PC-3 (cell line): ENCODE data around the gene PLAAT3. TPM values are rescaled to one million over a fixed set of nuclear protein-coding genes. Genes with fewer than 3 reads are reported as not detected.

Experiments
- ATAC-seq: fragments of 200-7000 bp; cut with Tn5 transposase; 2 replicates; pipeline ENCODE4 v1.9.1; 2020; ENCODE audit warnings: mild to moderate bottlenecking, moderate library complexity
- Bru-seq: library from RNA; stranded (reverse); fragments of 400-500 nt; gene quantifications from one replicate; lab custom pipeline; 2021; lab: Mats Ljungman, UMichigan
- BruChase-seq, 2 experiments: library from RNA; stranded (reverse); fragments of 400-500 nt; gene quantifications; one replicate each; lab custom pipeline; 2021; lab: Mats Ljungman, UMichigan
- BruUV-seq: library from RNA; stranded (reverse); fragments of 400-500 nt; replicated peaks from 2 replicates; lab custom pipeline; 2021; lab: Mats Ljungman, UMichigan
- CTCF ChIA-PET: fragments of 300-600 bp; sonication (Branson Sonifier 250); formaldehyde crosslinking; loops from one replicate; lab custom pipeline; 2022; ENCODE audit warnings: antibody characterized with exemption; lab: Charles Lee
- POLR2A ChIA-PET: fragments of 300-600 bp; sonication (Branson Sonifier 250); formaldehyde crosslinking; loops from one replicate; lab custom pipeline; 2022; ENCODE audit warnings: antibody characterized with exemption; ENCODE audit not compliant: unreplicated experiment; lab: Charles Lee
- DNase-seq: peaks from one replicate; pipeline ENCODE4 v3.0.0-alpha.2; 2015
- H2AFZ ChIP-seq: fragments of 300-600 bp; sonication (generic); 2 replicates; pipeline ENCODE4 v1.6.0; 2016; ENCODE audit warnings: antibody characterized with exemption, low read length
- H3F3A ChIP-seq: fragments of 300-600 bp; sonication (generic); one replicate; pipeline ENCODE4 v1.6.0; 2017; ENCODE audit warnings: antibody characterized with exemption, low read length, control low read depth, mild to moderate bottlenecking; ENCODE audit not compliant: unreplicated experiment
- H3K27ac ChIP-seq: fragments of 300-600 bp; sonication (generic); 2 replicates; pipeline ENCODE4 v1.5.1; 2016; ENCODE audit warnings: mild to moderate bottlenecking, low read length
- H3K27me3 ChIP-seq: fragments of 300-600 bp; sonication (generic); 2 replicates; pipeline ENCODE4 v1.6.1; 2016; ENCODE audit warnings: low read length, mixed read lengths
- H3K36me3 ChIP-seq: fragments of 300-600 bp; sonication (generic); 2 replicates; pipeline ENCODE4 v1.6.1; 2016; ENCODE audit warnings: low read depth, mixed run types, low read length, mixed read lengths
- H3K4me1 ChIP-seq: fragments of 300-600 bp; sonication (generic); 2 replicates; pipeline ENCODE4 v1.5.1; 2016; ENCODE audit warnings: low read length; ENCODE audit not compliant: insufficient read depth
- H3K4me2 ChIP-seq: fragments of 300-600 bp; sonication (generic); 2 replicates; pipeline ENCODE4 v1.6.0; 2016; ENCODE audit warnings: low read length
- H3K4me3 ChIP-seq: fragments of 300-600 bp; sonication (generic); 2 replicates; pipeline ENCODE4 v1.5.1; 2016; ENCODE audit warnings: mild to moderate bottlenecking, low read length, mixed read lengths
- H3K79me2 ChIP-seq: fragments of 300-600 bp; sonication (generic); 2 replicates; pipeline ENCODE4 v1.6.1; 2017; ENCODE audit warnings: low read length, mixed read lengths
- H3K9ac ChIP-seq: fragments of 300-600 bp; sonication (generic); 2 replicates; pipeline ENCODE4 v1.6.0; 2016; ENCODE audit warnings: mild to moderate bottlenecking, low read length
- H3K9me2 ChIP-seq: fragments of 300-600 bp; sonication (generic); replicated peaks from 2 replicates; pipeline ENCODE4 v1.6.1; 2016; ENCODE audit warnings: mixed run types, low read length, mixed read lengths
- H3K9me3 ChIP-seq: fragments of 300-600 bp; sonication (generic); 2 replicates; pipeline ENCODE4 v1.6.1; 2016; ENCODE audit warnings: low read length, mixed read lengths
- H4K20me1 ChIP-seq: fragments of 300-600 bp; sonication (generic); 2 replicates; pipeline ENCODE4 v1.6.1; 2016; ENCODE audit warnings: low read length, mixed read lengths
- EZH2 ChIP-seq: fragments of 300-600 bp; sonication (generic); IDR thresholded peaks from one replicate; pipeline ENCODE4 v1.6.1; 2017; ENCODE audit warnings: antibody characterized with exemption, mild to moderate bottlenecking, low read length; ENCODE audit not compliant: unreplicated experiment
- EZH2phosphoT487 ChIP-seq: fragments of 300-600 bp; sonication (generic); IDR thresholded peaks from 2 replicates; pipeline ENCODE4 v1.6.1; 2018; ENCODE audit warnings: mild to moderate bottlenecking, antibody characterized with exemption, low read length, borderline replicate concordance
- intact Hi-C: fragments of 100-400 bp; cut with micrococcal nuclease; formaldehyde crosslinking; loops from 2 replicates; pipeline ENCODE4 v1.9.0; 2023
- long read RNA-seq: library from polyadenylated mRNA; unstranded; transcript quantifications from one replicate; pipeline ENCODE4 v2.0.0, GENCODE V29; 2021; ENCODE audit not compliant: unreplicated experiment
- total RNA-seq: library from RNA; depleted of rRNA; stranded (reverse); fragments of >200 nt; gene quantifications from 2 replicates; pipeline ENCODE4 v1.2.3, GENCODE V29; 2014; rRNA removed
- TF ChIP-seq, protein P1 (sequence below): fragments of 300-600 bp; sonication (generic); conservative IDR thresholded peaks from 2 replicates; pipeline ENCODE4 v1.5.1; 2017; ENCODE audit warnings: antibody characterized with exemption, low read depth, mild to moderate bottlenecking, low read length

The PLAAT3 gene
- total RNA-seq (57.8 and 69.0 TPM in 2 replicates), Bru-seq, nascent RNA (percentile 74 among the genes with signal in this experiment), BruChase-seq, experiment 1, labeled RNA remaining after a 6-hour chase (percentile 74 among the genes with signal in this experiment), BruChase-seq, experiment 2, labeled RNA remaining after a 2-hour chase (percentile 61 among the genes with signal in this experiment)
- long read RNA-seq, transcript PLA2G16-203 (5 exons, 1,099 nt) = minor isoform, 9 of 73 reads
- long read RNA-seq, transcript PLA2G16-201 (4 exons, 2,594 nt) = major isoform, 54 of 73 reads
- long read RNA-seq, partial matches to known transcripts = 1 of 73 reads
- long read RNA-seq, other reads (novel, unspliced or antisense) = 9 of 73 reads

DNA sequence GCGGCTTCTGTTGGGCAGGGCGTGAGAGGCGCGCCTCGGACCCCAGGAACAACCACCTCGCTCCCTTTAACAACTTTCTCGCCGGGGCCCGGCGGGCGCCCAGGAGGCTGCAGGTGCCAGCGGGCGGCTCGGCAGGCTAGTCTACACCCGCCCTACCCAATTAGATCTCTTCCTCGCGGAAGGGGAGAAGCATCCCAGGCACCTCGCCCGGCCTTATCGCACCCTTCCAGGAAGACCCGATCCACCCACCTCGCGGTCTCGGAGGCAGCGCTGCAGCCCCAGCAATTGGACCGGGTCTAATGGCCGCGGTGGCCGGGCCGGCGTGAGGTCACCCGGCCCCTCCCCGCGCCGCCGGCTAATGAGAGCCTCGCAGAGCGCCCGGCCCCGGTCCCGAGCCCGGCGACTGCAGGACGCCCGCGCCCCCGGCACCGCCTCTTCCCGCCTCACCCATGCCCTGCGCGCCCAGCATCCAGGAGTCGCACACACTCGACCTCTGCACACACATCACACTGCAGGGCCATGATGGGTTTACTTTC lies at the start of gene PLAAT3:
Gene PLAAT3, minus strand, starts transcription at position 298 of the 536 bp plus-strand sequence. CDS start 419 bp downstream, outside the sequence.
- Histone ChIP-seq H2AFZ (peak within 1 kb of the TSS; percentile 95), H3K79me2 (peaks cover 44% of the 10 kb centered on the region), H3K4me3 (peak within 1 kb of the TSS; percentile 83), H3K9me2 (no peaks in the 10 kb centered on the region), H3K36me3 (no peaks in the 10 kb centered on the region), H3K27ac (0 out of 2 replicates have a peak within 1 kb of the TSS, but pooled peaks have one; percentile 2), H3K4me1 (peaks cover 4% of the 10 kb centered on the region; the same call in 1 of the 2 replicates), H3K27me3 (no peaks in the 10 kb centered on the region), H3K9ac (peak within 1 kb of the TSS; percentile 61), H3K4me2 (peak within 1 kb of the TSS; percentile 92), H3K9me3 (no peaks in the 10 kb centered on the region), H3F3A (no peaks in the 10 kb centered on the region), H4K20me1 (no peaks in the 10 kb centered on the region)
- CTCF ChIA-PET = interaction anchor here (0.6 kb wide), 1 partner anchor 131 kb away, joined by 4 read pairs; no protein-coding TSS in a partner anchor
- intact Hi-C loops = loop anchor here (5.0 kb wide), 1 partner anchor 47 kb away; no protein-coding TSS in a partner anchor
- TF ChIP-seq EZH2phosphoT487 (no peak), EZH2 (no peak)
- TF ChIP-seq, protein P1, sequence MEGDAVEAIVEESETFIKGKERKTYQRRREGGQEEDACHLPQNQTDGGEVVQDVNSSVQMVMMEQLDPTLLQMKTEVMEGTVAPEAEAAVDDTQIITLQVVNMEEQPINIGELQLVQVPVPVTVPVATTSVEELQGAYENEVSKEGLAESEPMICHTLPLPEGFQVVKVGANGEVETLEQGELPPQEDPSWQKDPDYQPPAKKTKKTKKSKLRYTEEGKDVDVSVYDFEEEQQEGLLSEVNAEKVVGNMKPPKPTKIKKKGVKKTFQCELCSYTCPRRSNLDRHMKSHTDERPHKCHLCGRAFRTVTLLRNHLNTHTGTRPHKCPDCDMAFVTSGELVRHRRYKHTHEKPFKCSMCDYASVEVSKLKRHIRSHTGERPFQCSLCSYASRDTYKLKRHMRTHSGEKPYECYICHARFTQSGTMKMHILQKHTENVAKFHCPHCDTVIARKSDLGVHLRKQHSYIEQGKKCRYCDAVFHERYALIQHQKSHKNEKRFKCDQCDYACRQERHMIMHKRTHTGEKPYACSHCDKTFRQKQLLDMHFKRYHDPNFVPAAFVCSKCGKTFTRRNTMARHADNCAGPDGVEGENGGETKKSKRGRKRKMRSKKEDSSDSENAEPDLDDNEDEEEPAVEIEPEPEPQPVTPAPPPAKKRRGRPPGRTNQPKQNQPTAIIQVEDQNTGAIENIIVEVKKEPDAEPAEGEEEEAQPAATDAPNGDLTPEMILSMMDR = no peak
- BruUV-seq = no TSS peak
- ATAC-seq = peak; percentile 85
- peak; percentile 77 for DNase-seq
- POLR2A ChIA-PET = interaction anchor here (0.6 kb wide), 1 partner anchor 419 kb away, joined by 3 read pairs; no protein-coding TSS in a partner anchor

GRCh38 chr11:63663809-63664208 lies 49.6 kb upstream of the PLAAT3 start:
- Histone ChIP-seq H3K27ac (peak overlapping the region; percentile 35), H3K27me3 (no peaks in the 10 kb centered on the region), H3K9me2 (no peaks in the 10 kb centered on the region), H2AFZ (no peak overlapping the region), H3K36me3 (peaks cover under 1% of the 10 kb centered on the region), H3K4me1 (peaks cover 44% of the 10 kb centered on the region), H3K79me2 (peaks cover 94% of the 10 kb centered on the region), H4K20me1 (peaks cover 4% of the 10 kb centered on the region; the same call in 1 of the 2 replicates), H3K4me3 (no peak overlapping the region), H3K4me2 (peak overlapping the region; percentile 57), H3K9me3 (no peaks in the 10 kb centered on the region), H3K9ac (no peak overlapping the region), H3F3A (peaks cover 8% of the 10 kb centered on the region)
- ChIA-PET CTCF (interaction anchor here (0.6 kb wide), 1 partner anchor 104 kb away, joined by 6 read pairs; no protein-coding TSS in a partner anchor), POLR2A (no interaction called here)
- ATAC-seq (peak; percentile 53), DNase-seq (peak; percentile 86)
- no TSS peak for BruUV-seq
- TF ChIP-seq EZH2 = no peak
- TF ChIP-seq, protein P1 = no peak
- TF ChIP-seq EZH2phosphoT487 = no peak
- intact Hi-C loops = no loop called here
